Activated CD4-positive, alpha-beta T cell treated with anti-CD3 and anti-CD28 coated beads, Interleukin-2, amount 50 U/mL, for 1 hour (primary cell): ENCODE data around the gene OGDH.
"Not testable (repeated sequence)": the region's sequence is repeated elsewhere in the genome, so short reads cannot be mapped to it uniquely, and the experiment has no call there.

Source experiments
- DNase-seq: peaks from one replicate; pipeline ENCODE4 v3.0.0-alpha.2; 2020

OGDH gene

GRCh38 chr7:44606341-44607140 lies at the start of gene OGDH:
Gene OGDH (plus strand): TSS chr7:44606627. CDS start chr7:44624344, 17,717 bp downstream.
- DNase-seq = peak; percentile 99

GRCh38 chr7:44557485-44557884 lies 48.9 kb upstream of the OGDH start:
- no peak for DNase-seq

GRCh38 chr7:44559485-44559884 lies 46.9 kb upstream of the OGDH start:
- DNase-seq = no peak

GRCh38 chr7:44561481-44561880 lies 44.9 kb upstream of the OGDH start:
- no peak for DNase-seq

- no peak for DNase-seq
Observed at GRCh38 chr7:44561962-44562621, 44.3 kb upstream of the OGDH start.

- not testable (repeated sequence) for DNase-seq
Observed at GRCh38 chr7:44562622-44562962, 43.8 kb upstream of the OGDH start.

GRCh38 chr7:44563171-44563679 lies 43.2 kb upstream of the OGDH start:
- DNase-seq = no peak

GRCh38 chr7:44564606-44565005 lies 41.8 kb upstream of the OGDH start:
- DNase-seq = no peak

GRCh38 chr7:44565097-44565794 lies 41.2 kb upstream of the OGDH start:
- DNase-seq = peak; percentile 64

GRCh38 chr7:44565795-44566559 lies 40.5 kb upstream of the OGDH start:
- DNase-seq = no peak

GRCh38 chr7:44566680-44567079 lies 39.7 kb upstream of the OGDH start:
- DNase-seq = no peak

GRCh38 chr7:44567884-44568283 lies 38.5 kb upstream of the OGDH start:
- DNase-seq = no peak

GRCh38 chr7:44568771-44569560 lies 37.5 kb upstream of the OGDH start:
- DNase-seq = no peak

GRCh38 chr7:44569959-44570358 lies 36.5 kb upstream of the OGDH start:
- DNase-seq = no peak

- DNase-seq = no peak
Observed at GRCh38 chr7:44572771-44573170, 33.7 kb upstream of the OGDH start.

GRCh38 chr7:44573464-44574286 lies 32.8 kb upstream of the OGDH start, which contains the start of gene DDX56:
Gene DDX56 (minus strand): TSS chr7:44573908. CDS start chr7:44573895, 13 bp downstream.
- peak; percentile 91 for DNase-seq

GRCh38 chr7:44574287-44574872 lies 32.0 kb upstream of the OGDH start:
- peak; percentile 8 for DNase-seq

- no peak for DNase-seq
Observed at GRCh38 chr7:44575054-44575453, 31.4 kb upstream of the OGDH start.

GRCh38 chr7:44576228-44576627 lies 30.2 kb upstream of the OGDH start:
- no peak for DNase-seq
